Pulmonary artery endothelial cell (primary cell): ENCODE results near the gene ABCG4. TPM values are rescaled to one million over a fixed set of nuclear protein-coding genes. Genes with fewer than 3 reads are reported as not detected.
"Not testable (repeated sequence)": the region's sequence is repeated elsewhere in the genome, so short reads cannot be mapped to it uniquely, and the experiment has no call there.

ENCODE experiments used
- DNase-seq: peaks from one replicate; pipeline ENCODE4 v3.0.0-alpha.2; 2011; ENCODE audit warnings: low read depth, low spot score
- total RNA-seq: library from RNA; depleted of rRNA; stranded (reverse); fragments of >200 nt; gene quantifications from 2 replicates; pipeline ENCODE4 v1.2.3, GENCODE V29; 2014

The ABCG4 gene
- total RNA-seq, 1 donor from 2014 or later, result 0.20 TPM

DNA sequence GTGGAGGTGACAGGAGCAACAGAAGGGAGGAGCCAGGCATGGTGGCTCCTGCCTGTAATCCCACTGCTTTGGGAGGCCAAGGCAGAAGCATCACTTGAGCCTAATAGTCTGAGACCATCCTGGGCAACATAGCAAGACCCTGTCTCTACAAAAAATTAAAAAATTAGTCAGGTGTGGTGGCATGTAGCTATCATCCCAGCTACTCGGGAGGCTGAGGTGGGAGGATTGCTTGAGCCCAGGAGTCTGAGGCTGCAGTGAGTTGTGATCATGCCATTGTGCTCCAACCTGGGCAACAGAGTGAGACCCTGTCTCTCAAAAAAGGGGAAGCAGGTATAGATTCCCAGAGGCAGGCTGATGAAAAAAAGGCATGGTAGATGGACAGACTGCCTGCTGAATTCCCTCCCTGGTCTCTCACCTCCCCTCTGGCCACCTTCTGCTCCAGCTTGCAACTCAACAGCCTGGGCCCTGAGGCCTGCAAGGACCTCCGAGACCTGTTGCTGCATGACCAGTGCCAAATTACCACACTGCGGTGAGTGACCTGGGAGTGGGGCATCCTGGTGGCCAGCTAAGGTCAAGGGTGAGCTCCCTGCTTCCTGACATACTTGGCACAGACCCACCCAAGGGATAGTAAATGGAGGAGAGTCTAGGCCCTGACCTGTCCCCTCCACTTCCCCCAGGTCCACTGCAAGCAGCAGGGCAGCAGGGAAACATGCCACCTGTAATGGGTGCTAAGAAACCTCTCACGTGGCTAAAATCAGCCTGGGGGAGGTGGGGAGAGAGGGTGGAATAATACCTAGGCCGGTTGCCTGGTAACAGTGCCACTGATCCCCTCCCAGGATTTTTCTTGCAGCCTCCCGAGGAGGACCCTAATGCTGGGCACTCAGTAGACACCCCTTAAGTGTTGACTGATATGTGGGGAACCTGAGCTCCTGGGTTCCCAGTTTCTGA, 32.2 kb downstream of the ABCG4 start:
- no peak for DNase-seq

DNA sequence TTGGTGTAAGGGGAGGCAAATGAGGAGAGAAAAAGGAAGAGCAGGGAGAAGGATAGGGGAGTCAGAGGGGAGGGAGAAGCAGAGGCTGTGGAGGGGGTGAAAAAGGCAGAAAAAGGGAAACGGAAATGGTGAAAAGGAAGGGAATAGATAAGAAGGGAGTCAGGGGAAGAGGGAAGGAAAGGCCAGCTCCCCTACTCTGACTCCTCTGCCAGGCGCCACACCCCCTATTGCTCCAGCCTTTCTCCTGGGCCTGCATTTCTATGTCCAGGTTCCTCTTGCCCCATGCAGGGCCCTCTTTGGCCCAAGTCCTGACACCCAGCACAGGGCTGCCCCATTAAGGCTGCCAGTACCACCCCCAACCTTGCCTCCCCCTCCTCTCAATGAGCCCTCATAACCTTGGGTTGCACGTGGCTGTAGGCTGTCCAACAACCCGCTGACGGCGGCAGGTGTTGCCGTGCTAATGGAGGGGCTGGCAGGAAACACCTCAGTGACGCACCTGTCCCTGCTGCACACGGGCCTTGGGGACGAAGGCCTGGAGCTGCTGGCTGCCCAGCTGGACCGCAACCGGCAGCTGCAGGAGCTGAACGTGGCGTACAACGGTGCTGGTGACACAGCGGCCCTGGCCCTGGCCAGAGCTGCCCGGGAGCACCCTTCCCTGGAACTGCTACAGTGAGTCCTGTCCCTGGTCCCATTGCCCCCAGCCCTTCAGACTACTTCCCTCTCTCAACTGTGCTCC, 33.0 kb downstream of the ABCG4 start:
- no peak for DNase-seq

DNA sequence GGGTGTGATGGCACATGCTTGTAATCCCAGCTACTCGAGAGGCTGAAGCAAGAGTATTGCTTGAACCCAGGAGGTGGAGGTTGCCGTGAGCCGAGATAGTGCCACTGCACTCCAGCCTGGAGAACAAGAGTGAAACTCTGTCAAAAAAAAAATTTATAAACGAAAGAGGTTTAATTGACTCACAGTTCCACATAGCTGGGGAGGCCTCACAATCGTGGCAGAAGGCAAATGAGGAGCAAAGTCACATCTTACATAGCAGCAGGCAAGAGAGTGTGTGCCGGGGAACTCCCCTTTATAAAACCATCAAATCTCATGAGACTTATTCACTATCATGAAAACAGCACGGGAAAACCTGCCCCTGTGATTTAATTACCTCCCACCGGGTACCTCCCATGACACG, 35.5 kb downstream of the ABCG4 start:
- not testable (repeated sequence) for DNase-seq

DNA sequence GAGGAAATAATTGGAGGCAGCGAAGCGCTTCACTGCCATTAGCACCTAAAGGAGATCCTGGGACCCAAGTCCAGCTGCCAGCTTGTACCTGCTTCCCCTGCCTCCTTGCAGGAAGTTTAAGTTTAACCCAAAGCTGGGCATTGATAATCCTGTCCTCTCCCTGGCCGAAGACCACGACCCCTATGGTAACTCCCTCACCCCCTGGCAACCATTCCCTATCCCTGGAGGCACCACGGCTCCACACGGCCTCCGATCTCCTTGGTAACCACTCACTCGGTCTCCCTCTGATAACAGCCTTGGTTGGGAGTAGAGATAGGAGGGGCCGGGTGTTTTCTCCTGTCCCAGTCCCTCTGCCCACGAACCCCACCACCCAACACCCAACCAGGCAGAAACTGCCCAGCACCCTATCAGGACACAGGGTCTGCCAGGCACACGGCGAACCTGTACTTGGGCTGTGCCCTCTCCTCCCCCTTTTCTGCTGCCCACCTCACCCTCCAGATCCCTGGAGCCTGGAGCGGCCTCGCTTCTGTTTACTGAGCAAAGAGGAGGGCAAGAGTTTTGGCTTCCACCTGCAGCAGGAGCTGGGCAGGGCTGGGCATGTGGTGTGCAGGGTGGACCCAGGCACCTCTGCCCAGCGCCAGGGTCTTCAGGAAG, 37.3 kb downstream of the ABCG4 start:
- DNase-seq, result no peak

DNA sequence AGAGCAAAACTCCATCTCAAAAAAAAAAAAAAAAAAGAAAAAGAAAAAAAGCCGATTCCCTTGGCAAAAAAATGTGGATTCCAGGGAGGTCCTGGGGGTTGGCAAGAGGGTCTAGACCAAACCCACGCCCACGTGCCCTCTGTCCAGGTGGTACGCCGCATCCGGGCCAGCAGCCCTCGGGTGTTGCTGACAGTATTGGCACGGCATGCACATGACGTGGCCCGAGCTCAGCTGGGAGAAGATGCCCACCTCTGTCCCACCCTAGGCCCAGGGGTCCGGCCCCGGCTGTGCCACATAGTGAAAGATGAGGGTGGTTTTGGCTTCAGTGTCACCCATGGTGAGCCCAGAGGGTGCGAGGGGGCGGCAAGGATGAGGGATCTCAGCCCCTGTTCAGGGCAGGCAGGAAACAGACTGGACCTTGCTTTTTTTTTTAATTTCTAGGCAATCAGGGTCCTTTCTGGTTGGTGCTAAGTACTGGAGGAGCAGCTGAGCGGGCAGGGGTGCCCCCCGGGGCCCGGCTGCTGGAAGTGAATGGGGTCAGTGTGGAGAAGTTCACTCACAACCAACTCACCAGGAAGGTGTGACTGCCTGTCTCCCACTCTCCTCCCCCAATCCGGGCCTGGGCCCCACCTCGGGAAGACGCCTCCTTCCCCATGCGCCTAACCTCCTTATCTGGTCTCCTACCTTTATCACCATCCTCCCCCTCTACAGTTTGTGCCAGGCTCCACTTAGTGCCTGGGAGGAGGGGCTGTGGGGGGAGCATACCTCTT, 38.5 kb downstream of the ABCG4 start:
- DNase-seq, result no peak

DNA sequence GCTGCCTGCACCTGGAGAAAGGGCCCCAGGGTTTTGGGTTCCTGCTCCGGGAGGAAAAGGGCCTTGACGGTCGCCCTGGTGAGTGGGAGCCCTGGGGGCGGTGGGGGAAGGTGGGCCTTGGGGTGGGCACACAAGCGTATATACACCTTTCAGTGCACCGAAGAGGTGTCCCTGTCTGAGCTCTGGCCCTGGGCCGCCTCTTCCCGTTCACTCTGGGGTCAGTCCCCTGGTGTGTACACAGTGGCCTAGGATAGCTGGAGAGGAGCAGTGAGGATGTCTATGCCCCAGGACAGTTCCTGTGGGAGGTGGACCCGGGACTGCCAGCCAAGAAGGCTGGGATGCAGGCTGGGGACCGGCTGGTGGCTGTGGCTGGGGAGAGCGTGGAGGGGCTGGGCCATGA, 39.2 kb downstream of the ABCG4 start:
- DNase-seq, result no peak

DNA sequence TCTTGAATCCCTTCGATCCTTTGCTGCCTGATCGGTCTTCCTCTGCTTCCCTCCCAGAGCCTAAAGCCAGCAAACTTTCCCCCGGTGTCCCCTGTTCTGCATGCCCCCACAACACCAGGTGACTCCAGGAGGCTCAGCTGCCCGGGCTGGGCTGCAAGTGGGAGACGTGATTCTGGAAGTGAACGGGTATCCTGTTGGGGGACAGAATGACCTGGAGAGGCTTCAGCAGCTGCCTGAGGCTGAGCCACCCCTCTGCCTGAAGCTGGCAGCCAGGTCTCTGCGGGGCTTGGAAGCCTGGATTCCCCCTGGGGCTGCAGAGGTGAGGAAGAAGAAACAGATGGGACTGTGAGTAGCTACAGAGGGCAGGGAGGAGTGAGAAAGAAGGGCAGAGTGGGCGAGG, 40.0 kb downstream of the ABCG4 start:
- DNase-seq, result no peak

DNA sequence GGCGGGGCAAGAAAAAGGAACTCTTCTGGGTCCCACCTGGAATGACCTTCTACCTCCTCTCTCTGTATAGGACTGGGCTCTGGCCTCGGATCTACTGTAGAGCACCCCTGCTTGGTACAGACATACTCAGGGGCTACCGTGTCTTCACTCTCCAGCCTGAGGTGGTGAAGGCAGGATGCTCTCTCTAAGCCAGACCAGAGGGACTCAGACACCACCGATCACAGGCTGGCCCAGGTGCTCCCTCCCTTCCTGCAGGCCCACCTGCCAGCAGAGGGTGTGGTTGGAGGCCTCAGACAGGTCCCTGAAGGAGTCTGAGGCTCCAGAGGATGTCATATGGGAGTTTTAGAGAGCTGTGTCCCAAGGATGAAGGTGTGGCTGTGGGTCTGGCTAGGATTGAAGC, 40.5 kb downstream of the ABCG4 start:
- no peak for DNase-seq

DNA sequence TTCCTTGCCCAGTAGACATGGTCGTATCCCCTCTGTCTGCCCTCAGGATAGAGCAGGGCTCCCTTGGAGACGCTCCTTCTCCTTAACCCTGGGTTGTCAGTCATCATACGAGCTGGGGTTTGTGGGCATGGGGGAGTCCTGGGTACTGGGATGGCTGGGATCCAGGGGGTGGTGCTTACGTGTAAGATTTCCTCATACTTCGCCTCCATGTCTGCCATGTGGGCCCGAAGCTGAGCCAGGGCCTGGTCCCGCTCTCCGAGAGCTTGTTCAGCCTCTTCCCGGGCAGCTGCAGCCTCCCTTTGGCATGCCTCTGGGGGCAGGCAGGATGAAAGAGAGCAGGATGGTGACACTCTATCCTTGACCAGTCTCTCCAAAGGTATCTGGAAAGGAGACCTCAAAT, 41.7 kb downstream of the ABCG4 start:
- no peak for DNase-seq

DNA sequence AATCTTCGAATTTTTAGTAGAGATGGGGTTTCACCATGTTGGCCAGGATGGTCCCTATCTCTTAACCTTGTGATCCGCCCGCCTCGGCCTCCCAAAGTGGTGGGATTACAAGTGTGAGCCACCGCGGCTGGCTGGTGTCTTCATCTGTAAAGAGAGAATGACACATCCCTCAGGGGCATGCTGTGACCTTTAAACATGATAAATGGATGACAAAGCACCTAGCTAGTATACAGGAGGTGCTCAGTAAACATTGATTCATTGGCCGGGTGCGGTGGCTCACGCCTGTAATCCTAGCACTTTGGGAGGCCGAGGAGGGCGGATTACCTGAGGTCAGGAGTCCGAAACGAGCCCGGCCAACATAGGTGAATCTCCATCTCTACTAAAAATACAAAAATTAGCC, 42.4 kb downstream of the ABCG4 start:
- DNase-seq, result not testable (repeated sequence)

DNA sequence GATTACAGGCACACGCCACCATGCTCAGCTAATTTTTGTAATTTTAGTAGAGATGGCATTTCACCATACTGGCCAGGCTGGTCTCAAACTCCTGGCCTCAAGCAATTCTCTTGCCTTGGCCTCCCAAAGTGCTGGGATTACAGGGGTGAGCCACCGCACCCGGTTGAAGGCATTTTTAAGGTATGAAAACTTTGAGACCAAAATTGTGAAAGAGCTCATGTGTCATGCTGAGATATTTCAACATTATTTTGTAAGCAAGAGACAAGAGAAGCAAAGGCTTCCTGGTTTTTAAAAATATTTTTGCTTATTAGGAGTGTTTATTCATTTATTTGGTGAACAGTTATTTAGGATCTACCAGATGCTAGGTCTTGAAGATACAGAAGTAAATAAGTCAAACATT, 43.3 kb downstream of the ABCG4 start:
- no peak for DNase-seq

DNA sequence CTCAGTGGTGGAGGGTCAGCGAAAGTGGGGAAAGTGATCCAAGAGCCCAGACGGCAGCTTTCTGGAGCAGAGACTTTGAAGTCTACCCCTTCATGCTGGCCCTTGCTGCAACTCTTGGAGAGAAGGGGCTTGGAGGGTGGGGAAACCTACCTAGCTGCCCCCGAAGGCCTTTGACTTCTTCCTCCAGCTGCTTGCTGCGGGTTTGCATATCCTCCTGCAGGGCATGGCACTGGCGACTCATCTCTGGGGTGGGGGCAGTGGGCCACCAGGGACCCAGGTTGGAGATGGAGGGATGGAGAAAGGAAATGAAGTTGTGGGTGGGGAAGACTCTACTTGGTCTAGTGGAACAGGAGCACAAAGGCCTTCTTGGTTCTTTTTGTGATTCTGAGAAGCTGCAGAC, 44.1 kb downstream of the ABCG4 start:
- no peak for DNase-seq

DNA sequence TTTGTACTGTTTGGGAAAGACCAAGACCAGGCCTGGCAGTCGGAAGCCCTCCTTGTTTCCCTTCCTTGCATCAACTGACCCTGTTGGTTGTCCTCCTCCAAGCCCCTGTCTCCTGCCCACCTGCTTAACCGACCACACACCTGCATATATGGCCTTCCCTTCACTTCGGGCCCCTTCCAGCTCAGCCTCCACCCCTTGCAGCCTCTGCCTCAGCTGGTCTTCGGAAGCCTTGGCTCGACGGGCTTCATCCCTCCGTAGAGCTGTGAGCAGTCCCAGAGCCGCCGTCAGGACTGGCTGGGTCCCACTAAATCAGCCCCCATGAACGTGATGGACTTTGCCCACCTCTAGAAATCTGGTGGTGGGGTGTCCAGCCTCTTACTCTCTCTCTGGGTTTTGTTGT, 44.8 kb downstream of the ABCG4 start:
- DNase-seq, result no peak

DNA sequence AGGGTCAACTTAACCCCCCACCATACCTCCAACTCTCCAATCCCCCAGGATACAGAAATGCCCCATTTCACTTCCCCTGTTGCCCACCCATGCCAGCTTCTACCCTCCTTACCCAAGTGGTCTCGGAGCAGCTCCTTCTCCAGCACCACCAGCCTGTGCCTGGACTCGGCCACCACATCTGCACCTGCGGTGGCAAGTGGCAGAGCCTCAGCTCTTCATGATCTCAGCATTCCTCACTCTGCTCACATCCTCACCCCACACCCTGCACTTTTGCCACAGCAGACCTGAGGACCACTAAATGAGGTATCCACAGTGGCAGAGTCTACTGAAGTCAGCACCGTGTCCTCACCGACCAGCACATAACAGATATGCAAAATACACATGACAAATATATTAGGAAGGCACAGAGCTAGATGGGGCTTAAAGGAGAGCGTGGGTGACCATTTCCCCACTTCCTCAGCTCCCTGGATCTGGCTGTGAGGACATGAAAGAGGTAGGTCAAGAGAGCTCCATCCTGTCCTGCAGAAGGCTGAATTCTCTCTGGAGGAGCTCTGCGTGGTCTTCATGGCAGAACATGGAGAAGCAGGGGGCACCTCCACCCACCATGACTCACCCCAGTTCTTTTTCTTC, 46.1 kb downstream of the ABCG4 start:
- no peak for DNase-seq

DNA sequence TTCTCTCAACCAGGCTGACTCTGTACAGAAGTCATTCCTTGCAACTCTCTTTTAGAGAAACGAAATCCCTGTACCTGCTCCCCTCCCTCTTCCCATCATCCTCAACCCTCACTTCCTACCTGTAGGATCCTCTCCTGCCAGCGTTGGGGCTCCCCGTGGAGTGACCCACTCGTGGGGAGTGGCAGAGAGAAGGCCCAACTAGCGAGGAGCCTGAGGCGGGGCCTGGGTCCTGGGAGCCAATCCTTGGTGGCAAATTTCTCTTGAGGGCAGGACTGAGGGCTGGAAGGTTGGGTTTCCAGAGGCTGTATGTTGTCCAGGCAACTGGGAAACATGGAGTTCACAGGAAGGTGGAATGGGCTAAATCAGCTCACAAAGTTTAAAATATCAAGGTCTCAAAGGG, 46.8 kb downstream of the ABCG4 start:
- DNase-seq, result no peak

DNA sequence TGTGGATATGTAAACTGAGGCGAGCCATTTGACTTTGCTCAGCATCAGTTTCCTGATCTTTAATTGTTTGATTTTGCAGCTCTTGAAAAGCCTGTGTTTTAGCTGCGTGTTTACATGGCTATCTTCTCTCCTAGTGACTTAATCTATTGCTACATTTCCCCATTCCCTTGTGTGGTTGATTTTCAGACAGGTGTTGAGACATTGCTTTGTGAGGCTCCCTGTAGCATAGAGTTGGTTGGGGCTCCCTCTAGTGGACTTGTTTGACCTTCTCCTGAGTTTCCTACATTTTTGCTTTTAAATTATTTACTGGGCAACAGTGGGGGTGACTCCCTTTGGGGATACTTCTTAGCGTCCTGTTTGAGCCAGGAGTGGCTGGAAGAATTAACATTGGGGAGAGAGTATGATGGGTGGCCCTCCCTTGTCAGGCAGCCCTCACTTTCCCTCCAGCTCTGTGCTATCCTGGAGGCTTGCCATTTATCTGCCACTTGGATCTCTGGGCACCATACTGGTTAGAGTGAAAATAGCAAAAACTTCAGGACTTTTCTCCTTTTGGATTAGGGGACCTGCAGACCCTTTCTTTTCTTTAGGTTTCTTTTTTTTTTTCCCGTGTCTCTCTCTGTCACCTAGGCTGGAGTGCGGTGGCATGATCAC, 48.1 kb downstream of the ABCG4 start:
- DNase-seq, result no peak

DNA sequence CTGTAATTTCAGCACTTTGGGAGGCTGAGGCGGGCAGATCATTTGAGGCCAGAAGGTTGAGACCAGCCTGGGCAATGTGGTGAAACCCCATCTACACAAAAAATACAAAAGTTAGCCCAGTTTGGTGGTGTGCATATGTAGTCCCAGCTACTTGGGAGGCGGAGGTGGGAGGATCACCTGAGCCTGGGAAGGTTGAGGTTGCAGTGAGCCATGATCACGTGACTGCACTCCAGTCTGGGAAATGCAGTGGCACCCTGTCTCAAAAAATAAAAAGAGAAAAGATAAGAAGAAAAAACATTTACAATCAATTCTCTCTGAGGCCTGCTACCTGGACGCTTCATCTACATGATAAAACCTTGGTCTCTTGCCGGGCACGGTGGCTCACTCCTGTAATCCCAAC, 50.1 kb downstream of the ABCG4 start:
- no peak for DNase-seq

DNA sequence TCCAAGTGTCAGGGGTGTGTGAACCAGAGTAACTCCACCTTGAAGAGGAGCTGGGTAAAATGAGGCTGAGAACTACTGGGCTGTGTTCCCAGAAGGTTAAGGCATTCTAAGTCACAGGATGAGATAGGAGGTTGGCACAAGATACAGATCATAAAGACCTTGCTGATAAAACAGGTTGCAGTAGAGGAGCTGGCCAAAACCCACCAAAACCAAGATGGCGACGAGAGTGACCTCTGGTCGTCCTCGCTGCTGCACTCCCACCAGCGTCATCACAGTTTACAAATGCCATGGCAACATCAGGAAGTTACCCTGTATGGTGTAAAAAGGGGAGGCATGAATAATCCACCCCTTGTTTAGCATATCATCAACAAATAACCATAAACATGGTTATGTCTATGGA, 52.4 kb downstream of the ABCG4 start:
- DNase-seq, result not testable (repeated sequence)

DNA sequence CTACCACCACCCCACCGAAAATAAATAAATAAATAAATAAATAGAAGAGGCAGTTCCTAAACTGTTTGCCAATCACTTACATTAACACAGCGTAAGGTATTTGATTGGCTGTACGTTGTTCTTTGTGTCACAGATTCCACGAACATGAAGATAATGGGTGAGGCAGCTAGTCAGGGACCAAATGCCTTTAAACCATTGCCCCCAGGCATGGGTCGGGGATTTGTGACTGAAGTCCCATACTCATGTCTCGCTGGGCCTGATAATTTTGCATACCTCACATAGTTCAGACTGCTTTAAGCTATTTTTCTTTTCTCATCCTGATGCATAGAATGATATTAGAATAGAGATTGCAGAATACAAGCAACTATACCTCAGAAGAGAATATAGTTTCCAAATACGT, 53.7 kb downstream of the ABCG4 start:
- DNase-seq, result no peak

DNA sequence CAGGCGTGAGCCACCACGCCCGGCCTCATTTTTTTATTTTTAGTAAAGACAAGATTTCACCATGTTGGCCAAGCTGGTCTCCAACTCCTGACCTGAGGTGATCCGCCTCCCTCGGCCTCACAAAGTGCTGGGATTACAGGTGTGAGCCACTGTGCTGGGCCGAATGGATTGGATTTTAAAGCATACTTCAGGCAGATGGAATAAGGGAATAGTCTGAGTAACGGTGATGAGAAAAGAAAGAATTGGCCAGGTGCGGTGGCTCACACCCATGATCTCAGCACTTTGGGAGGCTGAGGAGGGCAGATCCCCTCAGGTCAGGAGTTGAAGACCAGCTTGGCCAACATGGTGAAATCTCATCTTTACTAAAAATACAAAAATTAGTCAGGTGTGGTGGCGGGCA, 55.2 kb downstream of the ABCG4 start:
- no peak for DNase-seq
